HL-60/S4 treated with retinoic acid at 250 ng/mL for 4 days and 3 days (cell line): ENCODE measurements around the gene SERPINA9.
"Not testable (repeated sequence)": the region's sequence is repeated elsewhere in the genome, so short reads cannot be mapped to it uniquely, and the experiment has no call there.

Experiments
- in situ Hi-C: fragments of 300-500 bp; cut with MboI; formaldehyde crosslinking; loops from 2 replicates; pipeline ENCODE4 v1.7.0; 2022; ENCODE audit warnings: low sequenced_read_pairs

SERPINA9 gene

GRCh38 chr14:94489336-94489735, 13.3 kb upstream of the SERPINA9 start:
- in situ Hi-C loops, result no loop called here

GRCh38 chr14:94486883-94487282, 10.9 kb upstream of the SERPINA9 start:
- in situ Hi-C loops, result no loop called here

- in situ Hi-C loops, result no loop called here
Observed at GRCh38 chr14:94485944-94486841, 10.2 kb upstream of the SERPINA9 start.

GRCh38 chr14:94484481-94484880, 8.5 kb upstream of the SERPINA9 start:
- in situ Hi-C loops, result no loop called here

GRCh38 chr14:94483729-94484275, 7.8 kb upstream of the SERPINA9 start:
- in situ Hi-C loops, result no loop called here

- in situ Hi-C loops, result no loop called here
Observed at GRCh38 chr14:94483071-94483451, 7.1 kb upstream of the SERPINA9 start.

- in situ Hi-C loops, result not testable (repeated sequence)
Observed at GRCh38 chr14:94482132-94483070, 6.4 kb upstream of the SERPINA9 start.

- in situ Hi-C loops, result no loop called here
Observed at GRCh38 chr14:94481468-94482131, 5.6 kb upstream of the SERPINA9 start.

GRCh38 chr14:94480809-94481208, 4.8 kb upstream of the SERPINA9 start:
- in situ Hi-C loops, result no loop called here

- in situ Hi-C loops, result no loop called here
Observed at GRCh38 chr14:94478420-94478819, 2.4 kb upstream of the SERPINA9 start.

GRCh38 chr14:94474581-94475031, 1.4 kb downstream of the SERPINA9 start:
- in situ Hi-C loops, result no loop called here

GRCh38 chr14:94473666-94474410, 2.2 kb downstream of the SERPINA9 start:
- in situ Hi-C loops, result no loop called here

GRCh38 chr14:94472842-94473241, 3.2 kb downstream of the SERPINA9 start:
- in situ Hi-C loops, result no loop called here

- in situ Hi-C loops, result no loop called here
Observed at GRCh38 chr14:94471045-94471444, 5.0 kb downstream of the SERPINA9 start.

- in situ Hi-C loops, result no loop called here
Observed at GRCh38 chr14:94470311-94470710, 5.7 kb downstream of the SERPINA9 start.

GRCh38 chr14:94469261-94469660, 6.7 kb downstream of the SERPINA9 start:
- in situ Hi-C loops, result no loop called here

GRCh38 chr14:94467728-94468520, 8.1 kb downstream of the SERPINA9 start:
- in situ Hi-C loops, result no loop called here

GRCh38 chr14:94466706-94467370, 9.2 kb downstream of the SERPINA9 start:
- in situ Hi-C loops, result no loop called here

- in situ Hi-C loops, result no loop called here
Observed at GRCh38 chr14:94465042-94465441, 11.0 kb downstream of the SERPINA9 start.
